ENCODE data around the gene FBLN2. TPM values are rescaled to one million over a fixed set of nuclear protein-coding genes. Genes with fewer than 3 reads are reported as not detected.
"Not testable (repeated sequence)": the region's sequence is repeated elsewhere in the genome, so short reads cannot be mapped to it uniquely, and the experiment has no call there.

FBLN2 gene
- total RNA-seq, 2 experiments from 2014 or later: 0.35 TPM; not detected in 1

DNA sequence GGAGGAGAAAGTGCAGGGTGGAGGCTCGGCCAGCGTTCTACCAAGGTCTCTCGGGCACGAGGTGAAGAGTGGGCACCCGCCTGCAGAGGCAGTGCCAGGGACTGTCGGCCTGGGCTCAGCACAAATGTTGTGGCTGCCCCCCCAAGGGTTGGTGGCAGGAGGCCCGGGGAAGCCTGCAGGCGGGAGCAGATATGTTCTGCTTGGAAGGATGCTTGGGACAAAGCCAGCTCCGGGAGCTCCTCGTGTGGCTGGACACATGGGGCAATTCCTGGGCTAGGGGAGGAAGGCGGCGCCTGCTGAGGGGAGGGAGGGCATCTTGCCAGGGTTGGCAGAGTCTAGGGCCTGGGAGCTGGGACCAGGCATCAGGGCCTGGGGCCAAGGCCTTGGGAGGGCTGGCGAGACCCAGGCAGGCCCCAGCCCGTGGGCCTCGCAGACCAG lies 30.4 kb upstream of the FBLN2 start:
- Mint-ChIP-seq H3K9me3 (ENCODE audit: low read depth) (peaks cover 4% of the 10 kb centered on the region), H3K27me3 (peaks cover 12% of the 10 kb centered on the region), H3K4me3 (no peak overlapping the region), H3K36me3 (no peaks in the 10 kb centered on the region), H3K4me1 (no peaks in the 10 kb centered on the region), H3K27ac (no peak overlapping the region)
- CTCF ChIA-PET: no interaction called here
- ATAC-seq (no peak), DNase-seq (no peak)

DNA sequence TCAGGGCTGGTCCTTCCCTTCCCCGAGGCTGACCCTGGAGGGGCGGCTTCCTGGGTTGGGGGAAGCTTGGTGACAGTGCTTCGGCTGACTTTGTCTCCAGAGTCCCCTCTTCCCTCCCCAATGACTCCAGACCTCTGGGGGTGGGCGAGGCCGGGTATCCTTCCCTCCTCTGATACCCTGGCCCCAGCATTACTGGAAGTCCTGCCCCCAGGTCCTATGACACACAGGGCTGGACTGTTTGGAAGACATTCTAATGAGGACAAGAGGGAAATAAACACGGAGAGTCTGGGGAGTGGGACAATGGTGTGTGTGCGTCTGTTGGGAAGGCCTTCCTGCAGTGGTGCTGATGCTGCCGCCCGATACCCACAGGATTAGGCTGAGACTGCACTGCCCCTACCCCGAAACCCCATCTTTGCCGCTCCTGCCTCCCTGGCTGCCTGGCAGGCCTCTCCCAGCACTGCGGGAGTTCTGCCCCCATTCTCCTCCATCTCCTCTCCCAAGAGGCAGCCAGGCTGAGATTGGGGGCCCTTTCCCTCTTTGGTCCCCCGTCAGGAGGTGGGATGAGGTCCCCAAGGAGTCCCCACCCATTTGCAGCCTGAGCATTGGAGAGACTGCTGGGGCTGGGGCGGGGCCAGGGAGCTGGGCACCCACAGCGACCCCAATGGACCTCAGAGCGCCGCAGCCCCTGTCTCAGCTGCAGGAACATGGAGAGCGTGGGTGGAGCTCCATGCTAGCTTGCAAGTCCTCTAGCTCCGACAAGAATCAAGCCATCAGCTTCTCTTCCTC lies 29.7 kb upstream of the FBLN2 start:
- no peak for DNase-seq
- H3K36me3 Mint-ChIP-seq: no peaks in the 10 kb centered on the region
- CTCF ChIA-PET: interaction anchor here (0.9 kb wide), 1 partner anchor 23 kb away, joined by 3 read pairs; no protein-coding TSS in a partner anchor
- no peak overlapping the region for H3K27ac Mint-ChIP-seq
- H3K9me3 Mint-ChIP-seq (ENCODE audit: low read depth): peaks cover 4% of the 10 kb centered on the region
- peaks cover 12% of the 10 kb centered on the region for H3K27me3 Mint-ChIP-seq
- peak; percentile 9 for ATAC-seq
- H3K4me3 Mint-ChIP-seq: no peak overlapping the region
- no peaks in the 10 kb centered on the region for H3K4me1 Mint-ChIP-seq

DNA sequence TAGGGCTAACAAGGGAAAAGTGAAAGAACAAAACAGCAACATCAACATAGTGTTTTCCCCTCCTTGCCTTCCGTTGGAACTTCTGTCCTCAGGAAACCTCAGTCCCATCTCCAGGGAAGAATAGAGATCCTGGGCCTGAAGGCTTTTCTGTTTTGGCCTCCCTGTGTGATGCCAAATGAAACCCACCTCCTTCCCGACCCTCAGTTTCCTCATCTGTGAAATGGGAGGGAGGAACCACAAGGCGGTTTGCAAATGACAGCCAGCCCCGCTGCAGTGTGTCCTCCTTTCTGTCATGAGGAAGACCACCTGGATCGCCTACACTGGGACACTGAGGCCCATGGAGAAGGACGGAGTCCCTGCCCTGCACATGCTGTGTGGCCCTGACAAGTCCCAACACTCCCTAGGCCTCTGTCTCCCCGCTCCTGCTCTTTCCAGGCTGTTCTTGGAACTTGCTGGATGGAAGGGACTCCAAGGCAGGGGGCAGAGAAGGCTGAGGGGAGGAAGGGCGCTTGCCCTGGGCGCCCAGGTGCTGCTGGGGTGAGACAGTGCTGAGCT lies 28.5 kb upstream of the FBLN2 start:
- H3K4me1 Mint-ChIP-seq: no peaks in the 10 kb centered on the region
- H3K36me3 Mint-ChIP-seq: no peaks in the 10 kb centered on the region
- peaks cover 10% of the 10 kb centered on the region for H3K27me3 Mint-ChIP-seq
- ATAC-seq (no peak), DNase-seq (no peak)
- CTCF ChIA-PET: interaction anchor here (0.9 kb wide), 1 partner anchor 24 kb away, joined by 3 read pairs; no protein-coding TSS in a partner anchor
- no peak overlapping the region for H3K4me3 Mint-ChIP-seq
- H3K9me3 Mint-ChIP-seq (ENCODE audit: low read depth): peaks cover 4% of the 10 kb centered on the region
- H3K27ac Mint-ChIP-seq: no peak overlapping the region

- no peaks in the 10 kb centered on the region for H3K36me3 Mint-ChIP-seq
- H3K4me3 Mint-ChIP-seq: no peak overlapping the region
- H3K27ac Mint-ChIP-seq: no peak overlapping the region
- CTCF ChIA-PET: no interaction called here
- no peaks in the 10 kb centered on the region for H3K4me1 Mint-ChIP-seq
- ATAC-seq (no peak), DNase-seq (no peak)
- H3K27me3 Mint-ChIP-seq: peaks cover 8% of the 10 kb centered on the region
- peaks cover 4% of the 10 kb centered on the region for H3K9me3 Mint-ChIP-seq (ENCODE audit: low read depth)
Measured at GRCh38 chr3:13521309-13521708, 27.6 kb upstream of the FBLN2 start.

GRCh38 chr3:13521749-13522148 lies 27.2 kb upstream of the FBLN2 start:
- H3K27me3 Mint-ChIP-seq; H3K27ac Mint-ChIP-seq; ATAC-seq; H3K36me3 Mint-ChIP-seq; H3K9me3 Mint-ChIP-seq (ENCODE audit: low read depth); DNase-seq; CTCF ChIA-PET; H3K4me3 Mint-ChIP-seq; H3K4me1 Mint-ChIP-seq: not testable (repeated sequence)

DNA sequence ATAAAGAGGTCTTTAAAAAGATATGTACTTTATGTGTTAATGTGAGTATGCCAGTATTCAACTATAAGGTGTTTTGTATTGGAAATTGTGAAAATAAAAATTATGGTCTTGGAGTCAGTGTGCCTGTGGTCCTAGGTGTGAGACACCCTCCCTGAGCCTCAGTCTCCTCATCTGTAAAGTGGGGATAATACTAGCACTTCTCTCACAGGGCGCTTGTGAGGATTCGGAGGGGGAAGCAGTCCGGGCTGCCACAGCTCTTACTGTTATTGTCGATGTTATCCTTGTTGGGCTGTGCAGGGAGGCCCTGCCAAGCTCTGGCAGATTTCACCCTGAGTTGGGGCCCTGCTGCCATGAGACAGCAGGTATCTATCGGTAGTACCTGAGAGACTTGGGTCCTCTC lies 26.7 kb upstream of the FBLN2 start:
- Mint-ChIP-seq H3K36me3 (no peaks in the 10 kb centered on the region), H3K4me1 (no peaks in the 10 kb centered on the region), H3K9me3 (ENCODE audit: low read depth) (peaks cover 4% of the 10 kb centered on the region), H3K27me3 (peaks cover 8% of the 10 kb centered on the region), H3K27ac (no peak overlapping the region), H3K4me3 (no peak overlapping the region)
- DNase-seq (no peak), ATAC-seq (no peak)
- CTCF ChIA-PET: no interaction called here

DNA sequence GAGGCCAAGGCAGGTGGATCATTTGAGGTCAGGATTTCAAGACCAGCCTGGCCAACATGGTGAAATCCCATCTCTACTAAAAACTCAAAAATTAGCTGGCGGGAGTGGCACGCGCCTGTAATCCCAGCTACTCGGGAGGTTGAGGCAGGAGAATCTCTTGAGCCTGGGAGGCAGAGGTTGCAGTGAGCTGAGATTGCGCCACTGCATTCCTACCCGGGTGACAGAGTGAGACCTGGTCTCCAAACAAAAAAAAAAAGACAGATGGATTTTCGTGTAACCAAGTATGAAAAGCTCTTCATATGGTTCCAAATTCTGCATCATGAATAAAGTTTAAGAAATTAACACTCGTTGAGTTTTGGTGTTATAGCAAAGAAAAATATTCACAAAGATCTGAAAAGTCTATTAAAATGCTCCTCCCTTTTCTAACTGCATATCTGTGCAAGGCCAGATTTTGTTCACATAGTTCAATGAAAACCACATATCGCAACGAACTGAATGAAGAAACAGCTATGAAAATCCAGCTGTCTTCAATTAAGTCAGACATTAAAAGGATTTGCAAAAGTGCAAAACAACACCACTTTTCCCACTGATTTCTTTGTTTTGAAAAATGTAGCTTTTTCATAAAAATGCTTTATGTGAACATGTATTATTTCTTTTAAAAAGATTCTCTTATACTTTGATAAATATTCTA lies 23.8 kb upstream of the FBLN2 start:
- H3K27ac Mint-ChIP-seq: no peak overlapping the region
- no peak for DNase-seq
- no peak for ATAC-seq
- peaks cover 22% of the 10 kb centered on the region for H3K27me3 Mint-ChIP-seq
- H3K4me3 Mint-ChIP-seq: no peak overlapping the region
- CTCF ChIA-PET: interaction anchor here (1.0 to 2.4 kb wide), 3 partner anchors 19 to 120 kb away, joined by 3 to 7 read pairs (median 4); no protein-coding TSS in a partner anchor
- H3K9me3 Mint-ChIP-seq (ENCODE audit: low read depth): peaks cover 4% of the 10 kb centered on the region
- no peaks in the 10 kb centered on the region for H3K36me3 Mint-ChIP-seq
- H3K4me1 Mint-ChIP-seq: no peaks in the 10 kb centered on the region

DNA sequence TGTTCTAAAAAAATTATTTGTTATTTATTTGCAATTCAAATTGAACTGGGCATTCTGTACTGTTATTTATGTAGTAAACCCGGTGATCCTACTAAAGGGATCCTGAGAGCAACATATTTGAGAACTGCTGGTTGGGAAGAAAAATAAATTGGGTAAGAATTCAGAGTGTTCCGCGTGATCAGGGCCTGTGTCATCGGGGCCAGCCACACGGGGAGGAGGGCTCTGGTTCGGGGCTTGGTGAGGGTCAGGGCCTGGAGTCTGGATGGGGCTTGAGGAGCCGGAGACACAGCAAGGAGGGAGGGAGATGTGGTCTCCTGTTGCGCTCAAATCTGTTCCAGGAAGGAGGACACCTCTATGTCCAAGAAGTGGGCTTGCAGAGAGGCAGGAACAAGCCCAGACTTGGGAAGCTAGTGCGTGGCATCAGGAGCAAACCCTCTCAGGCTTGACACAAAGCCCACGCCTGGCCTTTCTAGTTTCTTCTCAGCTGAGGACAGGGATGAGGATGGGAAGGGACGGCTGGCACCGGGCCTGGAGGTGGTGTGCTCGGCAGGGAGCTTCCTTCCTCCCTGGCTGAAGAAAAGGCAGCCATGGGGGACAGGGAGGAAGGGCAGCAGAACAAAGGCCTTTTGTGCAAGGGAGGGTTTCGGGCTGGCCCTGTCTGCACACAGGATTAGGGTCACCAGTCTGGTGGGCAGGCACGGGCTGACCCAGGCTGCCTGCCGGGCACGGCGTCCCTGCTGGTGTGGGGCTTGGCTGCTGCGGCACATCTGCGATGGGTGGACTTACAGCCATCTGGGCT lies 22.9 kb upstream of the FBLN2 start:
- H3K4me1 Mint-ChIP-seq: no peaks in the 10 kb centered on the region
- no peak overlapping the region for H3K27ac Mint-ChIP-seq
- no peaks in the 10 kb centered on the region for H3K36me3 Mint-ChIP-seq
- H3K27me3 Mint-ChIP-seq: peaks cover 29% of the 10 kb centered on the region
- DNase-seq: no peak
- no peak overlapping the region for H3K4me3 Mint-ChIP-seq
- CTCF ChIA-PET: interaction anchor here (1.4 to 2.4 kb wide), 2 partner anchors 19 to 30 kb away, joined by 4 to 7 read pairs; no protein-coding TSS in a partner anchor
- peaks cover 4% of the 10 kb centered on the region for H3K9me3 Mint-ChIP-seq (ENCODE audit: low read depth)
- no peak for ATAC-seq

- peaks cover 2% of the 10 kb centered on the region for H3K9me3 Mint-ChIP-seq (ENCODE audit: low read depth)
- no peaks in the 10 kb centered on the region for H3K36me3 Mint-ChIP-seq
- H3K4me1 Mint-ChIP-seq: no peaks in the 10 kb centered on the region
- peaks cover 30% of the 10 kb centered on the region for H3K27me3 Mint-ChIP-seq
- H3K27ac Mint-ChIP-seq: no peak overlapping the region
- no peak overlapping the region for H3K4me3 Mint-ChIP-seq
- CTCF ChIA-PET: no interaction called here
- ATAC-seq (no peak), DNase-seq (no peak)
Measured at GRCh38 chr3:13526626-13526949, 22.3 kb upstream of the FBLN2 start.

- H3K27ac Mint-ChIP-seq: no peak overlapping the region
- no peaks in the 10 kb centered on the region for H3K4me1 Mint-ChIP-seq
- H3K27me3 Mint-ChIP-seq: peaks cover 31% of the 10 kb centered on the region
- ATAC-seq (no peak), DNase-seq (no peak)
- no peaks in the 10 kb centered on the region for H3K36me3 Mint-ChIP-seq
- no peaks in the 10 kb centered on the region for H3K9me3 Mint-ChIP-seq (ENCODE audit: low read depth)
- H3K4me3 Mint-ChIP-seq: no peak overlapping the region
- CTCF ChIA-PET: no interaction called here
Measured at GRCh38 chr3:13528217-13528867, 20.6 kb upstream of the FBLN2 start.

- CTCF ChIA-PET: interaction anchor here (1.3 kb wide), 1 partner anchor 118 kb away, joined by 3 read pairs; no protein-coding TSS in a partner anchor
Measured at GRCh38 chr3:13529196-13530112, 19.5 kb upstream of the FBLN2 start.

More at GRCh38 chr3:13529196-13530112, 19.5 kb upstream of the FBLN2 start:
- DNase-seq: no peak
- Mint-ChIP-seq H3K27me3 (peaks cover 37% of the 10 kb centered on the region), H3K4me1 (no peaks in the 10 kb centered on the region), H3K9me3 (ENCODE audit: low read depth) (no peaks in the 10 kb centered on the region), H3K4me3 (no peak overlapping the region), H3K36me3 (no peaks in the 10 kb centered on the region), H3K27ac (no peak overlapping the region)
- ATAC-seq: no peak

Data from activated CD8-positive, alpha-beta memory T cell treated with anti-CD3 and anti-CD28 coated beads, Interleukin-2, amount 10 ng/mL, durations not matched to agents 7 days and 5 days (primary cell).